ENCODE data around the gene CAMSAP3. TPM values are rescaled to one million over a fixed set of nuclear protein-coding genes. Genes with fewer than 3 reads are reported as not detected.
A peak's percentile ranks its signal among the peaks of the same experiment; 100 is the strongest.

Gene CAMSAP3, protein sequence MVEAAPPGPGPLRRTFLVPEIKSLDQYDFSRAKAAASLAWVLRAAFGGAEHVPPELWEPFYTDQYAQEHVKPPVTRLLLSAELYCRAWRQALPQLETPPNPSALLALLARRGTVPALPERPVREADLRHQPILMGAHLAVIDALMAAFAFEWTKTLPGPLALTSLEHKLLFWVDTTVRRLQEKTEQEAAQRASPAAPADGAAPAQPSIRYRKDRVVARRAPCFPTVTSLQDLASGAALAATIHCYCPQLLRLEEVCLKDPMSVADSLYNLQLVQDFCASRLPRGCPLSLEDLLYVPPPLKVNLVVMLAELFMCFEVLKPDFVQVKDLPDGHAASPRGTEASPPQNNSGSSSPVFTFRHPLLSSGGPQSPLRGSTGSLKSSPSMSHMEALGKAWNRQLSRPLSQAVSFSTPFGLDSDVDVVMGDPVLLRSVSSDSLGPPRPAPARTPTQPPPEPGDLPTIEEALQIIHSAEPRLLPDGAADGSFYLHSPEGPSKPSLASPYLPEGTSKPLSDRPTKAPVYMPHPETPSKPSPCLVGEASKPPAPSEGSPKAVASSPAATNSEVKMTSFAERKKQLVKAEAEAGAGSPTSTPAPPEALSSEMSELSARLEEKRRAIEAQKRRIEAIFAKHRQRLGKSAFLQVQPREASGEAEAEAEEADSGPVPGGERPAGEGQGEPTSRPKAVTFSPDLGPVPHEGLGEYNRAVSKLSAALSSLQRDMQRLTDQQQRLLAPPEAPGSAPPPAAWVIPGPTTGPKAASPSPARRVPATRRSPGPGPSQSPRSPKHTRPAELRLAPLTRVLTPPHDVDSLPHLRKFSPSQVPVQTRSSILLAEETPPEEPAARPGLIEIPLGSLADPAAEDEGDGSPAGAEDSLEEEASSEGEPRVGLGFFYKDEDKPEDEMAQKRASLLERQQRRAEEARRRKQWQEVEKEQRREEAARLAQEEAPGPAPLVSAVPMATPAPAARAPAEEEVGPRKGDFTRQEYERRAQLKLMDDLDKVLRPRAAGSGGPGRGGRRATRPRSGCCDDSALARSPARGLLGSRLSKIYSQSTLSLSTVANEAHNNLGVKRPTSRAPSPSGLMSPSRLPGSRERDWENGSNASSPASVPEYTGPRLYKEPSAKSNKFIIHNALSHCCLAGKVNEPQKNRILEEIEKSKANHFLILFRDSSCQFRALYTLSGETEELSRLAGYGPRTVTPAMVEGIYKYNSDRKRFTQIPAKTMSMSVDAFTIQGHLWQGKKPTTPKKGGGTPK
- total RNA-seq: under 1 TPM in 2 of 4 donors, not detected in 2; 0.14 to 0.15 TPM
- polyA plus RNA-seq: under 1 TPM in 2 of 3 donors, not detected in 1; 0.03 to 0.04 TPM
- long read RNA-seq, donor 1: 0 reads
- long read RNA-seq, donor 2: 0 reads

DNA sequence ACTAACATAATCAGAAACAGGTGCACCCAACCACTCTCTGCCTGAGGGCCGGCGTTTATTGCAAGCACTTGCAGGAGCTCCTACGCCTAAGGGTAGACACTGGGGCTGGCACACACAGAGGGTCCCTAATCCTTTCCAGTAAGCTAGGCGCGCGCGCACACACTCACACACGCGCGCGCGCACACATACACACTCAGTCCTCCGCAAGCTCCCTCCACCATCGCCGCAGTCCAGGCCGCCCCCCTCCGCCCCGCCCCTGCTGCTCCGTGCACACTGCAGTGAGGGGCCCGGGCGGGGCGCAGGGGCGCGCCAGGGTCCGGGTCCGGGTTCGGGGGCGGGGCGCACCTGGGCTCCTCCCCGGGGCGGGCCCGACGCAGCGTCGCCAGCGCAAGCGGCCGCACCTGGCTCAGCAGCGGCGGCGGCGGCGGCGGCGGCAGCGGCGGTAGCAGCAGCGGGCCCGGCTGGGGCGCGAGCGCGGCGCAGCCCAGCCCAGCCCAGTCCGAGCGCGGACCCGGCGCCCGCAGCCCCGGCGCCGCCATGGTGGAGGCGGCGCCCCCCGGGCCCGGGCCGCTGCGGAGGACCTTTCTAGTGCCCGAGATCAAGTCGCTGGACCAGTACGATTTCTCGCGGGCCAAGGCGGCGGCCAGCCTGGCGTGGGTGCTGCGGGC, at the start of gene CAMSAP3:
TSS of gene CAMSAP3 (plus strand) at position 398 of the 668 bp plus-strand sequence. CDS start at position 538, 140 bp downstream.
- no peak for ATAC-seq
- DNase-seq: no peak
- intact Hi-C loops (cut with DNase I): no loop called here
- H3K27ac ChIP-seq: no peak within 1 kb of the TSS
- peak within 1 kb of the TSS; percentile 36 for H3K4me3 ChIP-seq
- H3K9me3 ChIP-seq: no peaks in the 10 kb centered on the region
- no peaks in the 10 kb centered on the region for H3K36me3 ChIP-seq (ENCODE audit: insufficient read depth in 1 of 2, low read depth in 1 of 2)
- H3K27me3 ChIP-seq (ENCODE audit: insufficient read depth in 3 of 3, low read length in 2 of 3): peaks cover 0 to 67% (median 10%) of the 10 kb centered on the region in 3 donors
- WGBS, 3 donors: 1% methylated on average over 30 to 75 of the region's 78 CpGs
- TF ChIP-seq, protein P1, sequence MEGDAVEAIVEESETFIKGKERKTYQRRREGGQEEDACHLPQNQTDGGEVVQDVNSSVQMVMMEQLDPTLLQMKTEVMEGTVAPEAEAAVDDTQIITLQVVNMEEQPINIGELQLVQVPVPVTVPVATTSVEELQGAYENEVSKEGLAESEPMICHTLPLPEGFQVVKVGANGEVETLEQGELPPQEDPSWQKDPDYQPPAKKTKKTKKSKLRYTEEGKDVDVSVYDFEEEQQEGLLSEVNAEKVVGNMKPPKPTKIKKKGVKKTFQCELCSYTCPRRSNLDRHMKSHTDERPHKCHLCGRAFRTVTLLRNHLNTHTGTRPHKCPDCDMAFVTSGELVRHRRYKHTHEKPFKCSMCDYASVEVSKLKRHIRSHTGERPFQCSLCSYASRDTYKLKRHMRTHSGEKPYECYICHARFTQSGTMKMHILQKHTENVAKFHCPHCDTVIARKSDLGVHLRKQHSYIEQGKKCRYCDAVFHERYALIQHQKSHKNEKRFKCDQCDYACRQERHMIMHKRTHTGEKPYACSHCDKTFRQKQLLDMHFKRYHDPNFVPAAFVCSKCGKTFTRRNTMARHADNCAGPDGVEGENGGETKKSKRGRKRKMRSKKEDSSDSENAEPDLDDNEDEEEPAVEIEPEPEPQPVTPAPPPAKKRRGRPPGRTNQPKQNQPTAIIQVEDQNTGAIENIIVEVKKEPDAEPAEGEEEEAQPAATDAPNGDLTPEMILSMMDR (IDR thresholded peaks at IDR 0.05): no peak
- H3K4me1 ChIP-seq: no peaks in the 10 kb centered on the region

DNA sequence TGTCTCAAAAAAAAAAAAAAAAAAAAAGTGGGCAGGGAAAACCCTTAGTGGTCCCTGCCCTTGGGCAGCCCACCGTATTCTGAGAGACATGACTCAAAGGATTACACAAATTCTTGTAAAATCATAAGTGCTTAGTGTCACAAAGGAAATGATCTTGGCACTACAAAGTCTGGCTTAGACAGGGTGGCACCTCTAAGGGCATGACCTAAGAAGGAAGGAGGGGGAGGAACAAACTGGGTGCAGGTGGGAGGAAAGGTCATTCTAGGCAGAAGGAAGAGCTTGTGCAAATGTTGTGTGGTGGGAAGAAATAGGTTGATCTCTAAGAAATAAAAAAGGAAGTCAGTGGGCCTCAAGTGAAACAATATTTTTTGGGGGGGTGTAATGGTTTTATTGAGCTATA, 49.8 kb upstream of the CAMSAP3 start:
- Histone ChIP-seq H3K4me3 (no peak overlapping the region), H3K9me3 (no peaks in the 10 kb centered on the region), H3K27me3 (ENCODE audit: insufficient read depth in 3 of 3, low read length in 2 of 3) (no peaks in the 10 kb centered on the region), H3K27ac (no peak overlapping the region), H3K36me3 (ENCODE audit: insufficient read depth in 1 of 2, low read depth in 1 of 2) (peaks cover 4 to 58% of the 10 kb centered on the region in 2 donors), H3K4me1 (no peaks in the 10 kb centered on the region)
- ATAC-seq (no peak), DNase-seq (no peak)
- 73 to 80% (median 73%) methylated on average over 1 of the region's 1 CpG for WGBS, 3 donors
- TF ChIP-seq, protein P1 (IDR thresholded peaks at IDR 0.05): no peak
- intact Hi-C loops (cut with DNase I): no loop called here

DNA sequence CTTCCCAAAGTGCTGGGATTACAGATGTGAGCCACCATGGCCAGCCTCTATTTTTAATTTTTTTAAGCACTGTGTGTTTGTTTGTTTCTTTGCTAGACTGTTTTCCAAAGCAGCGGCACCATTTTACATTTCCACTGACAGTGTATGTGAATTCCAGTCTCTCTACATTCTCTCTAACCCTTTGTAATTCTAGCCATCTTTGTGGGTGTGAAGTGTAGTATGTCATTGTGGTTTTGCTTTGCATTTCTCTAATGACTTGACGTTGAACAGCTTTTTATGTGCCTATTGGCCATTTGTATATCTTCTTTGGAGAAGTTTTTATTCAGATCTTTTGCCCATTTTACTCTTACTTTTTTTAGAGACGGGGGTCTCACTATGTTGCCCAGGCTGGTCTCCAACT, 48.5 kb upstream of the CAMSAP3 start:
- Histone ChIP-seq H3K4me3 (no peak overlapping the region), H3K27me3 (ENCODE audit: insufficient read depth in 3 of 3, low read length in 2 of 3) (no peaks in the 10 kb centered on the region), H3K36me3 (ENCODE audit: insufficient read depth in 1 of 2, low read depth in 1 of 2) (peaks cover 4 to 45% of the 10 kb centered on the region in 2 donors), H3K9me3 (no peaks in the 10 kb centered on the region), H3K4me1 (no peaks in the 10 kb centered on the region), H3K27ac (no peak overlapping the region)
- 78 to 83% (median 82%) methylated on average over 3 of the region's 3 CpGs for WGBS, 3 donors
- intact Hi-C loops (cut with DNase I): no loop called here
- DNase-seq: no peak
- TF ChIP-seq, protein P1 (IDR thresholded peaks at IDR 0.05): no peak
- no peak for ATAC-seq

All from psoas muscle (tissue), 8 donors.